Fibroblast of lung (primary cell): ENCODE measurements around the gene IFI27.

Experiments
- CTCF ChIP-seq, 2 donors: IDR thresholded peaks in 1 of 2; conservative IDR thresholded peaks in 1 of 2; 1 replicate in 1 of 2; 2 replicates in 1 of 2; pipeline ENCODE4 v1.5.1; 2011 to 2012; ENCODE audit warnings: low read length in 2 of 2, control low read depth in 1 of 2, inconsistent platforms in 1 of 2, low read depth in 1 of 2, mild to moderate bottlenecking in 1 of 2
- EZH2 ChIP-seq: IDR thresholded peaks from 2 replicates; pipeline ENCODE4 v1.5.1; 2012; ENCODE audit warnings: low read length, control low read depth, mild to moderate bottlenecking; ENCODE audit errors: missing control alignments

- TF ChIP-seq CTCF (conservative IDR thresholded peaks at IDR 0.05 in 1 of 2, IDR thresholded peaks at IDR 0.05 in 1 of 2; ENCODE audit: low read depth in 1 of 2, low read length in 2 of 2), result no peak
- TF ChIP-seq EZH2, result no peak
Observed at GRCh38 chr14:94122438-94122837, 11.9 kb downstream of the IFI27 start.
